Measurements from ENCODE around the gene RPN2. TPM values are rescaled to one million over a fixed set of nuclear protein-coding genes. Genes with fewer than 3 reads are reported as not detected.

Gene RPN2
- total and polyA plus RNA-seq, 2 donors (not counting 1 experiment from before 2014, with no cell fraction given) = 80.2 to 87.3 TPM

DNA sequence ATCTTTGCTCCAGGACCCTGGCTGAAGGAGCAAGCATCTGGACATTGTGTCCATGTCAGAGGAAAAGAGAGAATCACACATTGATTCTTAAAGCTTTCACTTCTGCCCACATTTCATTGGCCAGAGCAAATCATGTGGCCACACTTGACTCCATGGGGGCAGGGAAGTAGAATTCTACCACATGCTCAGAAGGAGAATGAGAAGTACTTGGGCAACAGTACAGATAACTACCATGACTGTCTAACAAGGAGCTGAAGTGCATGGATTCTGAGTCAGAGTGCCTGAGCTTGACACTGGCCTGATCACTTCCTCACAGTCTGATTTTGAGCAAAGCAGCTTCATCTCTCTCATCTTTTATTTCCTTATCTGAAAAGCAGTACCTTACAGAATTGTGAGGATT lies 43.9 kb downstream of the RPN2 start:
- peaks cover 5% of the 10 kb centered on the region in 2 donors for H3K4me1 ChIP-seq (ENCODE audit: control insufficient read depth in 2 of 2, insufficient read depth in 2 of 2, low read length in 2 of 2)
- H3K9ac ChIP-seq (ENCODE audit: low read length) = no peak overlapping the region
- TF ChIP-seq EZH2 (IDR thresholded peaks at IDR 0.05; ENCODE audit: borderline replicate concordance, insufficient read depth, low read depth, low read length, poor library complexity, severe bottlenecking) = no peak
- TF ChIP-seq, protein P1, sequence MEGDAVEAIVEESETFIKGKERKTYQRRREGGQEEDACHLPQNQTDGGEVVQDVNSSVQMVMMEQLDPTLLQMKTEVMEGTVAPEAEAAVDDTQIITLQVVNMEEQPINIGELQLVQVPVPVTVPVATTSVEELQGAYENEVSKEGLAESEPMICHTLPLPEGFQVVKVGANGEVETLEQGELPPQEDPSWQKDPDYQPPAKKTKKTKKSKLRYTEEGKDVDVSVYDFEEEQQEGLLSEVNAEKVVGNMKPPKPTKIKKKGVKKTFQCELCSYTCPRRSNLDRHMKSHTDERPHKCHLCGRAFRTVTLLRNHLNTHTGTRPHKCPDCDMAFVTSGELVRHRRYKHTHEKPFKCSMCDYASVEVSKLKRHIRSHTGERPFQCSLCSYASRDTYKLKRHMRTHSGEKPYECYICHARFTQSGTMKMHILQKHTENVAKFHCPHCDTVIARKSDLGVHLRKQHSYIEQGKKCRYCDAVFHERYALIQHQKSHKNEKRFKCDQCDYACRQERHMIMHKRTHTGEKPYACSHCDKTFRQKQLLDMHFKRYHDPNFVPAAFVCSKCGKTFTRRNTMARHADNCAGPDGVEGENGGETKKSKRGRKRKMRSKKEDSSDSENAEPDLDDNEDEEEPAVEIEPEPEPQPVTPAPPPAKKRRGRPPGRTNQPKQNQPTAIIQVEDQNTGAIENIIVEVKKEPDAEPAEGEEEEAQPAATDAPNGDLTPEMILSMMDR (IDR thresholded peaks at IDR 0.05) = no peak
- H2AFZ ChIP-seq (ENCODE audit: insufficient read depth, low read depth, low read length, poor library complexity, severe bottlenecking) = no peak overlapping the region
- Mint-ChIP-seq H3K4me3 (no peak overlapping the region), H3K9me3 (ENCODE audit: insufficient read depth) (no peaks in the 10 kb centered on the region), H3K27me3 (no peaks in the 10 kb centered on the region), H3K27ac (peak overlapping the region; percentile 20), H3K4me1 (peaks cover 6% of the 10 kb centered on the region)
- no peaks in the 10 kb centered on the region for H3K9me3 ChIP-seq (ENCODE audit: control extremely low read depth in 1 of 3, control insufficient read depth in 2 of 3, insufficient read depth in 1 of 3, low read length in 2 of 3)
- ChIA-PET POLR2A (no interaction called here), CTCF (interaction anchor here (1.2 to 3.9 kb wide), 2 partner anchors 27 to 30 kb away, joined by 3 to 15 read pairs; no protein-coding TSS in a partner anchor)
- H3K4me2 ChIP-seq (replicated peaks; ENCODE audit: low read depth, low read length, poor library complexity, severe bottlenecking) = no peak overlapping the region
- ATAC-seq (ENCODE audit: low read depth) = peak; percentile 58
- H3K27ac ChIP-seq (ENCODE audit: low read length in 2 of 2) = peak overlapping the region in 1 of 2 donors; percentile 28
- DNase-seq = peak; percentile 30
- intact Hi-C loops (cut with micrococcal nuclease) = no loop called here
- H4K20me1 ChIP-seq (ENCODE audit: control insufficient read depth, insufficient read depth, low read length, poor library complexity, severe bottlenecking) = no peaks in the 10 kb centered on the region
- peaks cover 6 to 75% of the 10 kb centered on the region in 2 experiments for H3K36me3 ChIP-seq (replicated peaks in 1 of 2; ENCODE audit: control extremely low read depth in 1 of 2, control insufficient read depth in 1 of 2, extremely low read depth in 1 of 2, insufficient read depth in 2 of 2, low read length in 1 of 2)
- no peaks in the 10 kb centered on the region for H3K79me2 ChIP-seq (ENCODE audit: control insufficient read depth, insufficient read depth, low read length)
- H3K27me3 ChIP-seq (replicated peaks in 1 of 4; ENCODE audit: control extremely low read depth in 1 of 4, control insufficient read depth in 3 of 4, insufficient read depth in 4 of 4, low read length in 3 of 4) = no peaks in the 10 kb centered on the region
- H3K4me3 ChIP-seq (ENCODE audit: control extremely low read depth in 1 of 5, extremely low read depth in 1 of 5, insufficient read depth in 1 of 5, low read depth in 2 of 5, low read length in 4 of 5) = no peak overlapping the region

DNA sequence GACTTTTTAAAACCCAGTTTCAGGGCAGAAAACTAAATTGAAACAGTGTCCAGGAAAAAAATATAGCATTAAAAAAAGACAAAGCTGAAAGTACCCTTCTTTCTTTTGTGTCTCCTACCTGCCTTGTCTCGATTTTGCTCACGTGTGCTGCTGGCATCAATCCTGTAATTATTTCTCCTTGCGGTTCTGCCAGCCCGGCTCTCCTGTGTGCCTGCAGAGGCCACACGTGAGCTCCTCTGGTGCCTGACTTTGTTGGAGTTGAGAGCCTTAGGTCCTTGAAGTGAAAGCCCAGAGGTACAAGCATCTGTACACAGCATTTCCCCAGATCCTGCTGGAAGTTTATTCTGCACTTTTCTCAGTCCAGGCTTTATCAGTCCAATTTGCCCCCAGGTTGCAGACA lies 46.0 kb downstream of the RPN2 start:
- Histone ChIP-seq H3K4me1 (ENCODE audit: control insufficient read depth in 2 of 2, insufficient read depth in 2 of 2, low read length in 2 of 2) (peaks cover 5% of the 10 kb centered on the region in 2 donors), H3K27me3 (replicated peaks in 1 of 4; ENCODE audit: control extremely low read depth in 1 of 4, control insufficient read depth in 3 of 4, insufficient read depth in 4 of 4, low read length in 3 of 4) (no peaks in the 10 kb centered on the region), H3K4me3 (ENCODE audit: control extremely low read depth in 1 of 5, extremely low read depth in 1 of 5, insufficient read depth in 1 of 5, low read depth in 2 of 5, low read length in 4 of 5) (no peak overlapping the region), H2AFZ (ENCODE audit: insufficient read depth, low read depth, low read length, poor library complexity, severe bottlenecking) (no peak overlapping the region), H3K36me3 (replicated peaks in 1 of 2; ENCODE audit: control extremely low read depth in 1 of 2, control insufficient read depth in 1 of 2, extremely low read depth in 1 of 2, insufficient read depth in 2 of 2, low read length in 1 of 2) (peaks cover 6 to 80% of the 10 kb centered on the region in 2 experiments), H3K9ac (ENCODE audit: low read length) (no peak overlapping the region), H3K4me2 (replicated peaks; ENCODE audit: low read depth, low read length, poor library complexity, severe bottlenecking) (no peak overlapping the region), H3K27ac (ENCODE audit: low read length in 2 of 2) (no peak overlapping the region), H4K20me1 (ENCODE audit: control insufficient read depth, insufficient read depth, low read length, poor library complexity, severe bottlenecking) (no peaks in the 10 kb centered on the region), H3K79me2 (ENCODE audit: control insufficient read depth, insufficient read depth, low read length) (no peaks in the 10 kb centered on the region), H3K9me3 (ENCODE audit: control extremely low read depth in 1 of 3, control insufficient read depth in 2 of 3, insufficient read depth in 1 of 3, low read length in 2 of 3) (no peaks in the 10 kb centered on the region)
- POLR2A ChIA-PET = no interaction called here
- 92% methylated on average over 2 of the region's 5 CpGs for WGBS (ENCODE audit: insufficient coverage)
- CTCF ChIA-PET = interaction anchor here (1.1 to 3.9 kb wide), 2 partner anchors 29 to 310 kb away, joined by 3 to 15 read pairs; no protein-coding TSS in a partner anchor
- Mint-ChIP-seq H3K4me3 (no peak overlapping the region), H3K27ac (no peak overlapping the region), H3K4me1 (peaks cover 6% of the 10 kb centered on the region), H3K27me3 (no peaks in the 10 kb centered on the region), H3K9me3 (ENCODE audit: insufficient read depth) (no peaks in the 10 kb centered on the region)
- TF ChIP-seq EZH2 (IDR thresholded peaks at IDR 0.05; ENCODE audit: borderline replicate concordance, insufficient read depth, low read depth, low read length, poor library complexity, severe bottlenecking) = no peak
- TF ChIP-seq, protein P1 (IDR thresholded peaks at IDR 0.05) = no peak
- intact Hi-C loops (cut with micrococcal nuclease) = no loop called here
- no peak for ATAC-seq (ENCODE audit: low read depth)
- no peak for DNase-seq

All from B cell (primary cell).